ENCODE results near the gene CUL4A.

DNA sequence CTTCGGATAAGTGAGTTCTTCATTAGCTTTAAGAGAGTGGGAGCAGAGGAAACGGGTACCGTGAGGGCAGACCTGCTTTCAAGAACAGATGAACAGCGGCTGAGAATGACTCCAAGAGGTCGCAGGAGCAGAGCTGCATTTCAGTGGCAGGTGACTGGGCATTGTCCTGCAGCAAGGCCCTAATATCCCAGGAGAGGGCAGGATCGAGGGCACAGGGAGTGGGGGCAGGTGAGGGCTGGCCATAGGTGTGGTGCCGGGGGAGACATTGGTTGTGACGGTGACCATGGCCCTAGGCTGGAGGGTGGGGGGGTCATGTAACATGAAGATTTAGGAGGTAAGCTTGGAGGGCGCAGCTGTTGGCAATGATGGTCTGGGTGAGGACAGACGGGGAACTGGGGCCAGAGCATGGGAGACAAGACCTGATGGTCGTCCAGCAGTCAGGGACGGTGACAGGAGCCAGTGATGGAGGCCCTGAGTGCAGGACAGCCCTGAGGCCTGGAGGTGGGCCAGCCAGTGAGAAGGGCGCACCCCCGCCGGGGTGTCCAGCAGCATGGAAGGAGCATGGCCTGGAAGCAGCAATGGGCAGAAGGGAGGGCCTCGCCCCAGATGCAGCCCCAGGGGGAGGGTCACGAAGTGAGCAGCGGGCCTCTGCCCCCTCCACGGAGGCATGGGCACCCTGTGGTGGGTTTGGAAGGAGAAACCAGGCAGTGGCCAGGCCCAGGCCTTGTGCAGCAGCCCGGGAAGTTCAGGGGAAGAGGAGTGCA, 58.4 kb downstream of the CUL4A start:
- TF ChIP-seq, protein P1, sequence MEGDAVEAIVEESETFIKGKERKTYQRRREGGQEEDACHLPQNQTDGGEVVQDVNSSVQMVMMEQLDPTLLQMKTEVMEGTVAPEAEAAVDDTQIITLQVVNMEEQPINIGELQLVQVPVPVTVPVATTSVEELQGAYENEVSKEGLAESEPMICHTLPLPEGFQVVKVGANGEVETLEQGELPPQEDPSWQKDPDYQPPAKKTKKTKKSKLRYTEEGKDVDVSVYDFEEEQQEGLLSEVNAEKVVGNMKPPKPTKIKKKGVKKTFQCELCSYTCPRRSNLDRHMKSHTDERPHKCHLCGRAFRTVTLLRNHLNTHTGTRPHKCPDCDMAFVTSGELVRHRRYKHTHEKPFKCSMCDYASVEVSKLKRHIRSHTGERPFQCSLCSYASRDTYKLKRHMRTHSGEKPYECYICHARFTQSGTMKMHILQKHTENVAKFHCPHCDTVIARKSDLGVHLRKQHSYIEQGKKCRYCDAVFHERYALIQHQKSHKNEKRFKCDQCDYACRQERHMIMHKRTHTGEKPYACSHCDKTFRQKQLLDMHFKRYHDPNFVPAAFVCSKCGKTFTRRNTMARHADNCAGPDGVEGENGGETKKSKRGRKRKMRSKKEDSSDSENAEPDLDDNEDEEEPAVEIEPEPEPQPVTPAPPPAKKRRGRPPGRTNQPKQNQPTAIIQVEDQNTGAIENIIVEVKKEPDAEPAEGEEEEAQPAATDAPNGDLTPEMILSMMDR (IDR thresholded peaks at IDR 0.05; ENCODE audit: low read length), result no peak
- no peak for TF ChIP-seq EZH2 (IDR thresholded peaks at IDR 0.05; ENCODE audit: borderline replicate concordance, low read length)
